ENCODE results near the gene FUT8.
"Not testable (repeated sequence)": the region's sequence is repeated elsewhere in the genome, so short reads cannot be mapped to it uniquely, and the experiment has no call there.

The FUT8 gene

DNA sequence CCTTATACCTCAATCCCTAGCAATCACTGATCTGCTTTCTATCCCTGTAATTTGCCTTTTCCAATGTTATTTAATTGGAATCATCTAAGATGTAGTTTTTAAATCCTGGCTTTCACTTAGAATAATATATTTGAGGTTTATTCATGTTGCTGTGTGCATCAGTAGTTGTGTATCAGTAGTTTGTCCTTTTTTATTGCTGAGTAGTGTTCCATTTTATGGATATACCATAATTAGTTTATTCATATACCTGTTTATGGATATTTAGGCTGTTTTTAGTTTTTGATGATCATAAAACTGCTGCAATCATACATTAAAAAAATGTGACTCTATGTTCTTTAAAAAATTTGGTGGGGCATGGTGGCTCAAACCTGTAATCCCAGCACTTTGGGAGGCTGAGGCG lies 43.7 kb downstream of the FUT8 start:
- no peak for DNase-seq

DNA sequence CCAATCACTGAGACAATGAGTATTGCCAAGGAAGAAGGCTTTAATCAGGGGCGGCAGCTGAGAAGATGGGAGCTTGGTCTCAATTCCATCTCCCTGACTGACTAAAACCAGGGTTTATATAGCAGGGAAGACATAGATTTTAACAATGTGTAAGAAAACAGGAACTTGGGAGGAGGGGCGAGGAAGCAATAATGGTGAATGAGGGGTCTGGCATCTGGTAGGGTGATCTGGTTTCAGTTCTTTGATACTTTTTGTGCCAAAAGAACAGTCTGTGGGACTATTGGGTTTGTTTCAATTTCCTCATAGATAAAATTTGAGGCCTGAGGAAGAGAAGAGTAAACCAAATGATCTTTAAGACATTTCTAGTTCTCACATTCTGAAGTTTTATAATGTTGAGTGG lies 49.2 kb downstream of the FUT8 start:
- no peak for DNase-seq

DNA sequence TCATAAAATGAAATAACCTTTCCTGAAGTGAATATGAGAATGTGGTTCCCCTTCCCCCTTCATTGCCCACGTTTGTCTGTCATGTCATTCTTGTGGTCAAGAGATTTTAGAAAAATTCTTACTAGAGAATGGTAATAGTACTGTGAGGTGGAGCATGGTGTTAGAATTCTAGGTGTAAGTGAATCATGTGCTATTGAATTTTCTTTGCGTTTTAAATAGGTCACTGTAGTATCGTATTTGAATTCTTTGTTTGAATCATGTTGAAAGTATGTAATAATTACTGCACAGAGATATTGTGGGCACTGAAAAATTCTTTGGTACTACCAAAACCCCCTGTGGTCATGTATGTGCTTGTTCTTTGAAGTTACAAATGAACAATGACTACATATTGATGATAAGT lies 49.9 kb downstream of the FUT8 start:
- DNase-seq, result no peak

DNA sequence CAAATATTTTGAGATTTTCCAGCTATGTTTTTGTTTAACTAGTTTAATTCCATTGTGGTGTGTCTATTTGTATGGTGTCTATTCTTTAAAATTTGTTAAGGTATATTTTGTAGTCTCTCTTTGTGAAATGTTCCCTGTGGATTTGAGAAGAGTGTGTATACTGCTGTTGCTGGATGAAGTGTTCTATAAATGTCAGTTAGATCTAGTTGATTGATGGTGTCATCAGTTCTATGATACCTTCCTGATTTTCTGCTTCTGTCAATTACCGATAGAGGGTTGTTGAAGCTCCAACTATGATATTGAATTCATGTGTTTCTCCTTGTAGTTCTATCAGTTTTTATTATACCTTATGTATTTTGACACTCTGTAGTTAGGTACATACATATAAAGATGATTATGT lies 53.1 kb downstream of the FUT8 start:
- no peak for DNase-seq

DNA sequence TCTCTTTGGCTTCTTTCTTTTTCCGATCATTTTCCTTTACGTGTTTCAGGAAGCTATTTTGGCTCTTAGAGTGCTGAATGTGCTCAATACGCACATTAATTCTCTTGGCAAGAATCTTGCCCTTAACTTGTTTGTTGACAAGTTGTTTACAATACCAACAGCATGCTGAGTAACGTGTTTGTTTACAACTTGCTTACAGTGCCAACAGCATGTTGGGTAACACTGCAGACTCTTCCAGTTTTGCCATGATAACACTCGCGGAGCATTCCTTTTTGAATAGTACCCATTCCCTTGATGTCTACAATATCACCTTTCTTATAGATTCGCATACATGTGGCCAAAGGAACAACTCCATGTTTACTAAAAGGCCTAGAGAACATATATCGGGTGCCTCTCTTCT lies 55.4 kb downstream of the FUT8 start:
- not testable (repeated sequence) for DNase-seq

DNA sequence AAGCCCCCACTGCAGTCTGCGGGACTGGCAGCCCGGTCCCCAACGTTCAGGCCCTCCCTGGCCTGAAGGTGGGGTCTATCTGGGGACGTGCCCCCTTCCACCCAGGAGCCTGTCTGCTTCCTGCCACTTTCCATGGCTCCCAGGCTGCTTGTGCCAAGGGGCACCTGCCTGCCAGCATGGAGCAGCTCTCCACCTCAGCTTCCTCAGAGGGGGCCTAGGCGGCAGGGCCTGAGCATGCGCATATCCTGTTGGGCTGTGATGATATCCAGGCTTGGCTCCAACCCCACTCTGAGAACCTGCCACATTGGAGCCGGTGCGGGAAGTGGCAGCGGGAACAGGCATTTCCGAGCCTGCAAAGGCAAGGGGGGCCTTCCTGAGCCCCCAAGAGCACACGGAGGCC lies 57.4 kb downstream of the FUT8 start:
- DNase-seq, result no peak

DNA sequence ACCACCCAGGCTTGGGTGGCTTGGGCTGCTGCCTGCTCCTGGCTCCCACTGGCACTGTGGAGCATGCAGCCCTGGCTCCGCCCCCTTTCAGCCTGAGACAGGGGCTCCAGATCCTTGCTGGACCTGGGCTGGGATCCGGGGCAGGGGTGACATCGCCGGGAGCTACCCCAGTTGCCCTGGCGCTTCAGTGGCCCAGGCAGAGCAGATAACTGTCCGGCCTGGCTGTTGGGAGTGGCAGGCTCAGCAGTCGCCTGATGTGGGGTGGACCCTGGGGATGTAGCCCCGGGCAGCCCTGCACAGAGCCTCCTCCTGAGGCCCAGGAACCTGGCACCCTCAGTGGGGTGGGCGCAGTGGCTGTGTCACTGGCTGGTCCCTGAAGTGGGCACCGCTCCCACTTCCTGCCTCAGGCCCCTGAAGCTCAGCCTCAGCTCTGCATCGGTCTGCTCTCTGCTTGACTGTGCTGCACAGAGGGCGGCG lies 57.9 kb downstream of the FUT8 start:
- DNase-seq, result no peak

DNA sequence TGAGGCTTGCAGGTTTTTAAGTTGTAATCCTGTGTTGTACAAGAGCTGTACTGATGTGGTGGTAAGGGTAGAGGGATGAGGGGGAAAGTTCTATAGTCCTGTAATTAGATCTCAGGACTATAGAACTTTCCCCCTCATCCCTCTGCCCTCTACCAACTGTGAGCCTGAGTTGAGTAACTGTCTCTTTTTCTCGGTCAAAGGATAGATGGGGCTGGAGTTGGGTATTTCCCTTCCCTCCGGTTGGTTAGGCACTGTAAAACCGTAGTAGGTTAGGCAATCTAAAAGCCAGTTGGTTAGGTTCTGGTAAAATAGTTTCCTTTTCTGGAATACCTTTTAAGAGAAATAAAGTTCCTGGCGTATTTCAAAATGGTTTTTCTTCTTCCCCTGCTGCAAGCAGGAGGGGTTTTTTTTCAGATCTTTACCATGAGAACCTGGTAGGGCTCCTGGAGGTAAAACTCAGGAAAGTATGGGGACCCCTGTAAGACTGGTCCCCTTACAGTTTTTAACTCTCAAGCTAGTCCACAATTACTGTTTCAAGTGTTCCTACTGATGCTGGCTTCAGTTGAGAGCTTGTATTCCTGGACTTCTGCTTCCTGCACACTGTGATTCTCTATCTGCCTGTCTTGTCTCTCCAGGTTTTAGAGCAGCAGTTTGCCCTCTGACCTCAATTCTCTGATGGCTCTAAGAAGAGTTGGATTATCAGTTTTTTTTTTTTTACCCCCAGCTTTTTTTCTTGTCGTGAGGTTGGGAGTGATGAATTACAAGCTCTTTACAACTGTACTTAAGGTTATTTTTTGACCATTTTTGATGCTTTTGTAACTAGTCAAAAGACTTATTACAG lies 58.7 kb downstream of the FUT8 start:
- no peak for DNase-seq

DNA sequence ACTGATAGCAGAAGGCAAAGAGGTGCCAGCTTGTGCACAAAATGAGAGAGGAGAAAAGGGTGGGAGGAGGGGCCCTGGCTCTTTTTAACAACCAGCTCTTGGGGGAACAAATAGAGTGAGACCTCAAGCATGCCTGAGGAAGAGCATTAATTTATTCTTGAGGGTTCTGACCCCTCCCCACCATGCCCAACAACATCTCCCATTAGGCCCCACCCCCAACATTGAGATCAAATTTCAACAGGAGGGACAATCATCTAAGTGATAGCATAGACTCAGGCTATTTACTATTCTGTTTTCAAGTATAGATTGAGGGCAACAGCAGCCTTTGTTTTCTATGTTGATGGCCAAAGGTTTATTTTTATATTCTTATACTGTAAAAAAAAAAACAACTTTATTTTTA lies 59.7 kb downstream of the FUT8 start:
- no peak for DNase-seq

DNA sequence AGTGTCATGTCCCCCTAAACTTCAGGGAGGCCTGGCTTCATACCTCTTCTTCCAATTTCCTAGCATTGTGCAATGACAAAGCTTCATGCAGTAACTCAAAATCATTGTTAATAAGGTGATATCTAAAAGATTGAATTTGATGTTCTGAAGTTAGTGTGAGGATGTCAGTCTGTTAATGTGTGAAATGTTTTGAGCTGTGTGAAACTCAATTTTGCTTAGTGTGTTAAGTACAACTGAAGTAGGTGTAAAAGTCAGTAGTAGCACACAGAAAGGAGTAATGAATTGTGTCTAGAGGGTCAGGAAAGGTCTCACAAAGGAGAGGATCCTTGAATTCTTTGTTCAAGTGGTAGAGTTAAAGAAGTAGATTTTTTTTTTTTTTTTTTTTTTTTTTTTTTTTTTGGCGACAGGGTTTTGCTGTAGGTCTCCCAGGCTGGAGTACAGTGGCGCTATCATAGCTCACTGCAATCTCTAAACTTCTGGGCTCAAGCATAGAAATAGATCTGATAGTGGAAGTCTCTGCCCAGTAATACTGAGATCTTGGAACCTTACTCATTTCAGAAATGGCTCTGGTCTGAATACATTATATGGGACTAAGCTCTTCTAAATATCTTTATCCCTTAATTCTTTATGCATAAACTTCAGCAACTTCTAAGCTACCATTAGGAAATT lies 63.9 kb downstream of the FUT8 start:
- DNase-seq, result no peak

DNA sequence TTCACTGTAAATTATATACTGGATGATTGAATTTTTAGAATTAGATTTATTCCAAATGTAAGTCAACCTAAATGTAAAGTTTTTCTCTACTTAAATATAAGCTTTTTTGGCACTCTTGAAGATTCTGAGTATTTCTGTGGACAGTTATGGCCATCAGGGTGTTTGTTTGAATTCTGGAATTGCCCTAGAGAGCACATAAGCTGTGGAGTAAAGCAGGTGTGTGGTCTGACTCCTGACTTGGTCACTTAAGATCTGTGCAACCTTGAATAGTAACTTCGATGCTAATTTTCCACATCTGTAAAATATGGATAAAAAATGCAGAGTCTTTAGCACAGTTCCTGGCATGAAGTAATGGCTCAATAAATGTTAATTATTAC lies 64.4 kb downstream of the FUT8 start:
- DNase-seq, result no peak

DNA sequence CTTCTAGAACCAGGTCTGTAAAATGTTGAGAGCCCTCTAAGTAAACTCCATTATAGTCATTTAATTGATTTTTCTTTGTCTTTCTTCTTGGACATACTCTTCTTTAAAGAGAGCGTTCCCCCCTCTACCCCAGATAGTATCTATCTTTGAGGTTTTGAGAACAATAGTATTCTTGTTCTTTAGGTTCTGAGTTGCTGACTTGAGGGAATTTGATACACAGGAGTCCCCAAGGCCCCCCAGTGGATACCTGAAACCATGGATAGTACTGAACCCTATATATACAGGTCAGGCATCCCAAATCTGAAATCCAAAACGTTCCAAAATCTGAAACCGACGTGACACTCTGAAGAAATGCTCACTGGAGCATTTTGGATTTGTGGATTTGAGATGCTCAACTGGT lies 65.5 kb downstream of the FUT8 start:
- DNase-seq, result no peak

DNA sequence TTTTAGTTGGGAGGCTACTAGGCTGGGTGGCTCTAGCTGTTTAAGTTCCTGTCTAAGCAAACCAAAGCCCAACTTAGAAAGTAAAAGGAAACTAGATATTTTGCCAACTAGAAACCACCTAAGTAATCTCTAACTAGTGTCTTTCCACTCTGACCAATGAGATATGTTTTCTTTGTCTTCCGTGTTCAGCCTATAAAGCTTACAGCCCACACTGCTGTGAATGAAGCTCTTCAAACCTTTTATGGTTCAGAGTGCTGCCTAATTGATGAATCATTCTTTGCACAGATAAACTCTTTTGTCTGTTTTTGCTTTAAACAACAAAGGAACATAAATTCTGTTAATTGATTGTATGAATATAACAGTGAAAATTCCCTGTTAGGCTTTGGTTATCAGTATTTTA lies 66.1 kb downstream of the FUT8 start:
- DNase-seq, result no peak

DNA sequence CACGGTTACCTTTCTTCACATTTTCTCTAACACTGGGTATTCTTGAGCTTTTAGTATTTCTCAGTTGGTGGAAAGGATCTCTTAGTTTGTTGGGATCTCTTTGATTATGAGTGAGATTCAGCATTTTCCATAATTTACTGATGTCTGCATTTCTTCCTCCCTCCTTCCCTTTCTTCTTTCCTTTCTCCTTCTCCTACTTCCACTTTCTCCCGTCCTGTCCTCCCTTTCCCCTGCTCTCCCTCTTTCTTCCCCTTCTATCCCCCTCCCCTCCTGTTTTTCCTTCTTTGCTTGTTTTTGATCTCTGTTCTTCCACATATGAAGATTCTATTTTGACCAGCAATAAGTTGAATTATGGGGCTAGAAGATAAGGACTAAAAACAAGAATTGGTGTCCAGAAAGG lies 66.9 kb downstream of the FUT8 start:
- no peak for DNase-seq

DNA sequence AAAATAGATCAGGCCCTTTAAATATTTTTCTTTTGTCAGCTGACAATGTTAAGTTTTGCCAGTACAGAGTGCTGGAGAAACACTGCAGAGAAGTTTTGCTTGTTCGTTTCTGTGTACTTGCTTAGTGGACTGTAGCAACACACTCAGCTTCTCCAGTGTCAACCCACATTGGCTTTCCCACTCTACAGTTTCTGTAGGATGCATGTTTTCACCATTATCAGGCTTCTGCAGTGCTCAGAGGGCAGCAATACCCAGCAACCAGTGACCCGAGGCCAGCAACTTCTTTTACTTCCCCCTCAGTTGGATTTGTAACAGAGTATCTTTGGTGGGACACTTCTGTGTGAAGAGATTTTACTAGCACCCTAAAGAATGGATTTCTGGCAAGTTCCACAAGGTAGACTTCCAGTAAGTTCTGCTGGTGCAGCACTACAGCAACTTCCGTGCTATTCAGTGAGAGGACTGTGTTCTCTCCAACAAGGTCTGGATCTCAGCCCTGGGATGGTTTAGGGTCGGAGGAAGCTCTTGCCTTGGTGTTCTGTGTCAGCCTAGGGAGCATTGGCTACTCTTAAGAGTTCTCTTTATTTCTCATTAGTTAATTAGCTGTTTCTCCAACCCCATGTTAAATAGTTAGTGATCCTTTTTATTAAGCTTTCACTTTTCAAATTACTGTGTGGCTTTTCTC lies 70.4 kb downstream of the FUT8 start:
- no peak for DNase-seq

DNA sequence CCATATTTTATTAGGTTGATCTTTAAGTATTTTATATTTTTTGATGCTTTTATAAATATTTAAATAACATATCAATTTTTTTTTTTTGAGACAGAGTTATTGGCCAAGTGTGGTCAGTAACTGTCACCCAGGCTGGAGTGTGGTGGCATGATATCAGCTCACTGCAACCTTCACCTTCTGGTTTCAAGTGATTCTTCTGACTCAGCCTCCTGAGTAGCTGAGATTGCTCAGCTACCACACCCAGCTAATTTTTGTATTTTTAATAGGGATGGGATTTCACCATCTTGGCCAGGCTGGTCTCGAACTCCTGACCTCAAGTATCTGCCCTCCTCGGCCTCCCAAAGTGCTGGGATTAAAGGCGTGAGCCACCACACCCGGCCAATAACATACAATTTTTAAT lies 71.1 kb downstream of the FUT8 start:
- no peak for DNase-seq

DNA sequence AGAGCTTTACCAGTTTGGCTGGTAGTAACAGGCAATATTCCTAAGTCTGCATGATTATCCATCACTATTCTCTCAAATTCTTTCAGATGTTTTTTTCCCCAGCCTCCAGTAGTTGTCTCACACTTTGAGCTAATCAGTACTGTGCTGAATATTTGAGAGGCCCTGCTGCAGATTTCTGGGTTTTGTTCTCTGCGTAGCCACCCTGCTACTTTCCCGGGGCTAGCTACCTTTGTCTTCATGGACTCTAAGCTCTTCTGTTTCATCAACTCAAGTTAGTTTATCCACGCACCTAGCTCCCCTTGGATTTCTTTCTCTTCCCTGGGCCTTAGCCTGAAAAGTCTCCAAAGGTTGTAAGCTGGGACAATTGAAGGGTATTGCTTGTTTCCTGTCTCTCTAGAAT lies 73.0 kb downstream of the FUT8 start:
- DNase-seq, result no peak

DNA sequence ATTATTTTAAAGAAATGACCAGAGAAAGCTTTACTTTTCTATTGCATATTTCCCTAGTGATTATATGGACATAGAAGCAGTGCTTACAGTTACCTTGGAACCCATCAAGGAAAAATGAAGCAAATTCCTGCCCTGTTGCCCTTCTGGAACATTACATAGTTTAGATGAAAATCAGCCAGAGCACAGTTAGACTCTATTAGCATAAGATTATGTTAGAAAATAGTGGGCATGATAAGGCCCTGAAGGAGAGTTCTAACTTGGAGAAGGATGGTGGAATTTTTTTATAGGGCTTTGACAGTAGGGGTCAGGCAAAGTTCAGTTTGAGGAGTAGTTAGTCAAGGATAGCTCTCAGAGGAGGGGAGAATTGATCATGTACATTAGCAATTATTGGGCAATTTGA lies 74.3 kb downstream of the FUT8 start:
- DNase-seq, result no peak

DNA sequence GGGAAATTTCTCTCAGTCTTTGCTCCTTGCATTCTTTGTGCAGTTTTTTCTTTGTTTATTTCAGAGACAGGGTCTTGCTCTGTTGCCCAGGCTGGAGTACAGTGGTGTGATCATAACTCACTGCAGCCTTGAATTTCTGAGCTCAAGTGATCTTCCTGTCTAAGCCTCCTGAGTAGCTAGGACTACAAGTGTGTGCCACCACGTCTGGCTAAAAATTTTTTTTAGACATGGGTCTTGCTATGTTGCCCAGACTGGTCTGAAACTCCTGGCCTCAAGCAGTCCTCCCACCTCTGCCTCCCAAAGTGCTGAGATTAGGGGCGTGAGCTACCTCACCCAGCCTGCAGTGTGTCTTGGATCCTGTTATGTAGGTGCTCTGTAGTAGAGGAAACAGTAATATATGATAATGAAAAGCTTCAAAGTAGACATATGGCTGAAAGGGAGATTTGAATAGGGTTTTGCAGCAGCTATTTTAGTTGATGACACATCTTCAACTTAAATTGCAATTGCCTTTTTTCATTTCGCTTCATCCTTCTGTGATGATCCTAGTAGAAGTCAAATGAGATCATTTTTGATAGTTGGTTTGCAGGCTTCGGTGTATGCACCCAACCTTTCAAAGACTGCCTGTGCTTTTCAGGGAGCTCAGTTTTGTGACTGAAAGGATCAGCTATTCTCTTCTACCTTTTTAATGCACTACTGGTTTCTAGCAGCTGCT lies 75.4 kb downstream of the FUT8 start:
- DNase-seq, result no peak

DNA sequence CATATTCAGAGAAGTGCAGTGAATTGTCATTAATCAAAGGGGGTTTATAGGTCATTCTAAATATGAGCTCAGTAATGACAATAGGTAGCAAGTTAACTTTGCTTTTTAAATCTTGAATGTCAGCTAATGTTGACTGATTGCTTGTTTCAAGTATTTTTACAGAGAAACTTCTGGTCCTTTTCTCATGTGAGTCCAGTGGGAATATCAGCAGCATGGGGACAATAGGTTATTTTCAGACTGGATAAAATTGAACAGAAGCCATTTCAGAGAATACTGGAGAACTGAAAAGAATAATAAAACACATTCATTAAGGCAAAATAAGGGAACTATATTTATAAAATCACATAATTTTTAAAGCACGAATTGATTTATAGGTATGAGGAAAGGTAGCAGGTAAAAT lies 78.7 kb downstream of the FUT8 start:
- DNase-seq, result no peak

DNA sequence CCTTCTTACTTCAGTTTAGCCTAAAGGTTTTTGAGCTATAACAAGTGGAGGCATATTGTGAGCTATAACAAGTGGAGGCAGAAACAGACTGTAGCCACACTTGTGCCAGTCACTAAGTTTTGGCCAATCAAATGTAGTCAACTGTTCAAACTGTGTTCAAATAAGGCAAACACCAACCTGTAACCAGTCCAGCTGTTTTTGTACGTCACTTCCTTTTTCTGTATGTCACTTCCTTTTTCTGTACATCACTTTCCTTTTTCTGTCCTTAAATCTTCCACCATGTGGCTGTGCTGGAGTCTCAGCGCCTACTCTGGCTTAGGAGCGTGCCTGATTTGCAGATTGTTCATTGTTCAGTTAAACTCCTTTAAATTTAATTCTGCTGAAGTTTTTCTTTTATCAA lies 79.7 kb downstream of the FUT8 start:
- DNase-seq, result no peak

DNA sequence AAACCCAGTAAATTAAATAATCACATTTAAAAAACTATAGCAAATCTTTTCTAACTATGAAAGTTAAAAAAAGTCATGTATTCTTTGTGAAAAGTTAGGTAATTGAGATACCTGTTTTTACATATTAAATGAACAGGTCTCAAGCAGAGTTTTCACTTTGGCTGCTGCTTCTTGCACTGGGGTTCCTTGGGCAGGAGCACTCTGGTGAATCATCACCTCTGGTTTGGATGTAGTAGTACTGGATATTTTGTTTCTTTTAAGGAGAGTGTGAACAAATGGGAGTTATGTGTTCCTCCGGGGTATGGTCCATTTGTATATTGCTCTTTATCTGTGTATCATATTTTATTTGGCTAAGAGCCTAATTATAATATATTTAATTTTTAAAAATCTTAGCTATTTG lies 82.7 kb downstream of the FUT8 start:
- DNase-seq, result no peak

DNA sequence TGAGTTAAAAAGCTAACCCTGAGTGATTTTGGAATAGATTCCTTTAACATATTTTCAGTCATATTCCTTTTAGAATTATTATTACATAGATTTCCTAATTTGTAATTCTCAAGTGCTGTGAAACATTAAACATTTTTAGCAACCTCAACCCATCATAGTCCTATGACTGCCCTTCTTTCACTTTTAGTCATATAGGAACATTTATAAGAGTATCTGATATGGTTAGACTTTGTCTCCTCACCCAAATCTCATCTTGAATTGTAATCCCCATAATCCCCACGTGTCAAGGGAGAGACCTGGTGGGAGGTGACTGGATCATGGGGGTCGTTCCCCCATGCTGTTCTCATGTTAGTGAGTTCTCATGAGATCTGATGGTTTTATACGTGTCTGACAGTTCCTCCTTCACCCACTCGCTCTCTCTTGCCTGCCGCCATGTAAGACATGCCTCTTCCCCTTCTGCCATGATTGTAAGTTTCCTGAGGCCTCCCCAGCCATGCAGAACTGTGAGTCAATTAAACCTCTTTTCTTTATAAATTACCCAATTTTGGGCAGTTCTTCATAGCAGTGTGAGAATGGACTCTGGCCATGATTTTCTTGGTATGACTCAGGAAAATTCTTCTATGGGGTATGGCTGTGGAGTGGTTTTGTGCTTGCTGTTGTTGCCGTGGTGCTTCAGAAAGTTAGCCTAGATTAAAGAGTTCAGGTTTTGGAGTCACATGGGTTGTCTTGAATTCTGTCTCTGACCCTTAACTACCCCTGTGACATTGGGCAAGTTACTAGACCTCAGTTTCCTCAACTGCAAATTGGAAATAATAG lies 83.9 kb downstream of the FUT8 start:
- DNase-seq, result no peak
